ENCODE results near the gene CDRT4. TPM values are rescaled to one million over a fixed set of nuclear protein-coding genes. Genes with fewer than 3 reads are reported as not detected.
"Not testable (repeated sequence)": the region's sequence is repeated elsewhere in the genome, so short reads cannot be mapped to it uniquely, and the experiment has no call there.

The CDRT4 gene
- total and polyA plus RNA-seq, 7 experiments from 2014 or later: 0.45 to 11.6 (median 3.9) TPM

DNA sequence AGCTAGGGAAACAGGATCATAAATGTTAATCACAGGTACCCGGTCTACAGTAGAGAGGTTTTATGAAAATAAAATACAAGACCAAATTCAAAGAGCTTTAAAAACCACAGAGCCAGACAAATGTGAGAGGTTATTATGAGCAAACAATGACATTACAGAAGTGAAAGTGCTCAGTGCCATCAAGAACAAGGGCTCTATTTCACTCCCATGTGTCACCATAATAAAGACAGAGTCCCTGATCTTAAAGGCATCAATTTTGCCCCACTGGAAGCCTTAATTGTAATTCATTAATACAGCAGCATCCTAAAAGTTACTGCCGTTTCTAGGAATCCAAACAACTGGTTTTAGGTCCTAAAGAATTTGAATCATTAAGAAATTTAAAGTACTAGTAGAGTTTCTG, 43.7 kb upstream of the CDRT4 start:
- H3K27me3 ChIP-seq (ENCODE audit: control insufficient read depth in 2 of 2, insufficient read depth in 2 of 2, low read length in 2 of 2): no peaks in the 10 kb centered on the region
- peaks cover 0 to 3% (median 0%) of the 10 kb centered on the region in 3 experiments for H3K36me3 ChIP-seq (ENCODE audit: control insufficient read depth in 2 of 3, insufficient read depth in 3 of 3, low read length in 3 of 3)
- no peaks in the 10 kb centered on the region for H3K9me3 Mint-ChIP-seq
- H3K27me3 Mint-ChIP-seq: no peaks in the 10 kb centered on the region
- POLR2A ChIA-PET: no interaction called here
- H3K27ac Mint-ChIP-seq: no peak overlapping the region
- no peak for ATAC-seq
- H3K4me3 Mint-ChIP-seq: no peak overlapping the region
- intact Hi-C loops (cut with micrococcal nuclease): no loop called here
- no peak for DNase-seq
- no peak overlapping the region for H3K4me3 ChIP-seq (ENCODE audit: low read length)
- CTCF ChIA-PET: no interaction called here
- H3K4me1 ChIP-seq (ENCODE audit: control insufficient read depth in 2 of 2, insufficient read depth in 2 of 2, low read length in 2 of 2): no peaks in the 10 kb centered on the region
- peaks cover 16 to 73% (median 44%) of the 10 kb centered on the region in 5 donors for H3K36me3 Mint-ChIP-seq
- H3K9me3 ChIP-seq (ENCODE audit: control insufficient read depth in 2 of 3, low read length in 3 of 3): no peaks in the 10 kb centered on the region
- H3K27ac ChIP-seq (ENCODE audit: low read depth, low read length): no peak overlapping the region
- H3K4me1 Mint-ChIP-seq: peaks cover 0 to 4% (median 0%) of the 10 kb centered on the region in 7 donors

GRCh38 chr17:15510361-15510760, 42.9 kb upstream of the CDRT4 start:
- Mint-ChIP-seq H3K4me1 (peaks cover 0 to 4% (median 0%) of the 10 kb centered on the region in 7 donors), H3K4me3 (no peak overlapping the region), H3K27ac (no peak overlapping the region), H3K27me3 (no peaks in the 10 kb centered on the region), H3K36me3 (peaks cover 9 to 66% (median 36%) of the 10 kb centered on the region in 5 donors), H3K9me3 (no peaks in the 10 kb centered on the region)
- H3K36me3 ChIP-seq (ENCODE audit: control insufficient read depth in 2 of 3, insufficient read depth in 3 of 3, low read length in 3 of 3): no peaks in the 10 kb centered on the region
- H3K4me1 ChIP-seq (ENCODE audit: control insufficient read depth in 2 of 2, insufficient read depth in 2 of 2, low read length in 2 of 2): no peaks in the 10 kb centered on the region
- intact Hi-C loops (cut with micrococcal nuclease): no loop called here
- no peak overlapping the region for H3K27ac ChIP-seq (ENCODE audit: low read depth, low read length)
- DNase-seq (no peak), ATAC-seq (no peak)
- no peak overlapping the region for H3K4me3 ChIP-seq (ENCODE audit: low read length)
- POLR2A ChIA-PET: no interaction called here
- H3K27me3 ChIP-seq (ENCODE audit: control insufficient read depth in 2 of 2, insufficient read depth in 2 of 2, low read length in 2 of 2): no peaks in the 10 kb centered on the region
- CTCF ChIA-PET: no interaction called here
- no peaks in the 10 kb centered on the region for H3K9me3 ChIP-seq (ENCODE audit: control insufficient read depth in 2 of 3, low read length in 3 of 3)

DNA sequence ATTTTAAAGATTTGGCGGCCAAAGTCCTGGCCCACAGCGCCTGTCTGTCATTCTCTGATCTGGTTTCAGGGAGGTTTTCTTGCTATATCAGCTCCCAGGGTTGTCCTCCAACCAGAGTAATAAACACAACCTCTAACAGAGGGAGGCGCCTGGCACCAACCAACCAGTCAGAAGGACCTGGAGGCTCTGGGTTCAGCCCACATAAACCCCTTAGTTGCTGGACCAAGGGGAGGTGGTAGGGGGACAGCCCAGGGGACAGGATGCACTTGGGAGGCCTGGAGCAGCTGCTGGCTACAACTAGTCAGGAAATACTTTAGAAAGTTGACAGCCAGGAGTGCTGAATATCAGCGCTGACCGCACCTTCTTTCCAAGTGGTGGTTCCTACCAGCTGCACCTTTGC, 41.7 kb upstream of the CDRT4 start:
- H3K4me1 Mint-ChIP-seq: peaks cover 0 to 4% (median 0%) of the 10 kb centered on the region in 7 donors
- Histone ChIP-seq H3K4me3 (ENCODE audit: low read length) (no peak overlapping the region), H3K27me3 (ENCODE audit: control insufficient read depth in 2 of 2, insufficient read depth in 2 of 2, low read length in 2 of 2) (no peaks in the 10 kb centered on the region), H3K36me3 (ENCODE audit: control insufficient read depth in 2 of 3, insufficient read depth in 3 of 3, low read length in 3 of 3) (no peaks in the 10 kb centered on the region), H3K9me3 (ENCODE audit: control insufficient read depth in 2 of 3, low read length in 3 of 3) (no peaks in the 10 kb centered on the region), H3K4me1 (ENCODE audit: control insufficient read depth in 2 of 2, insufficient read depth in 2 of 2, low read length in 2 of 2) (no peaks in the 10 kb centered on the region), H3K27ac (ENCODE audit: low read depth, low read length) (no peak overlapping the region)
- no peak overlapping the region for H3K4me3 Mint-ChIP-seq
- CTCF ChIA-PET: no interaction called here
- no peak for DNase-seq
- H3K9me3 Mint-ChIP-seq: no peaks in the 10 kb centered on the region
- intact Hi-C loops (cut with micrococcal nuclease): no loop called here
- H3K27me3 Mint-ChIP-seq: no peaks in the 10 kb centered on the region
- POLR2A ChIA-PET: no interaction called here
- ATAC-seq: no peak
- no peak overlapping the region for H3K27ac Mint-ChIP-seq
- peaks cover 6 to 57% (median 28%) of the 10 kb centered on the region in 5 donors for H3K36me3 Mint-ChIP-seq

GRCh38 chr17:15508466-15508865, 41.0 kb upstream of the CDRT4 start:
- ATAC-seq (no peak), DNase-seq (no peak)
- intact Hi-C loops (cut with micrococcal nuclease): no loop called here
- no peak overlapping the region for H3K4me3 Mint-ChIP-seq
- ChIA-PET CTCF (no interaction called here), POLR2A (no interaction called here)
- Histone ChIP-seq H3K4me1 (ENCODE audit: control insufficient read depth in 2 of 2, insufficient read depth in 2 of 2, low read length in 2 of 2) (no peaks in the 10 kb centered on the region), H3K4me3 (ENCODE audit: low read length) (no peak overlapping the region), H3K9me3 (ENCODE audit: control insufficient read depth in 2 of 3, low read length in 3 of 3) (no peaks in the 10 kb centered on the region), H3K36me3 (ENCODE audit: control insufficient read depth in 2 of 3, insufficient read depth in 3 of 3, low read length in 3 of 3) (no peaks in the 10 kb centered on the region), H3K27me3 (ENCODE audit: control insufficient read depth in 2 of 2, insufficient read depth in 2 of 2, low read length in 2 of 2) (no peaks in the 10 kb centered on the region), H3K27ac (ENCODE audit: low read depth, low read length) (no peak overlapping the region)
- H3K9me3 Mint-ChIP-seq: no peaks in the 10 kb centered on the region
- H3K27ac Mint-ChIP-seq: no peak overlapping the region
- peaks cover 6 to 55% (median 28%) of the 10 kb centered on the region in 5 donors for H3K36me3 Mint-ChIP-seq
- no peaks in the 10 kb centered on the region for H3K27me3 Mint-ChIP-seq
- H3K4me1 Mint-ChIP-seq: peaks cover 0 to 4% (median 3%) of the 10 kb centered on the region in 7 donors

DNA sequence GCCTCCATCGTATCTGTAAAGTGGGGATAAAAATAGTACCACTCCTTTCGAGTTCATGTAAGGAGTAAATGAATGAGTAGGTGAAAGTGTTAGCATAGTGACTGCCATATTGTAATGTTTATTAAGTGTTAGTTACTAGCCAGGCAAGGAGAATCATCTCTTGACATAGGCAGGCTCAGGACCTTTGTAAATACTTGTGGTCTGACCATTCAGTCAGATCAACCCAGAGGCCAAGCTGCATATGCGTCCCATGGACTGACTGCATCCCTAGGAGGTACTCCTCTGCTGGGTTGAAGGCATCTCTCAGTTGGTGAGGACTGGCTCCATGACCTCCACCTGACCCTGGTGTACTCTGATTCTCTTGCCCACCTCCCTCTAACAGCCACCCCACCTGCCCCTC, 40.5 kb upstream of the CDRT4 start:
- POLR2A ChIA-PET: no interaction called here
- H3K27me3 Mint-ChIP-seq: no peaks in the 10 kb centered on the region
- H3K4me3 Mint-ChIP-seq: no peak overlapping the region
- H3K27ac Mint-ChIP-seq: peak overlapping the region in 1 of 9 donors; percentile 9
- no peak for DNase-seq
- Histone ChIP-seq H3K27ac (ENCODE audit: low read depth, low read length) (no peak overlapping the region), H3K36me3 (ENCODE audit: control insufficient read depth in 2 of 3, insufficient read depth in 3 of 3, low read length in 3 of 3) (no peaks in the 10 kb centered on the region), H3K27me3 (ENCODE audit: control insufficient read depth in 2 of 2, insufficient read depth in 2 of 2, low read length in 2 of 2) (no peaks in the 10 kb centered on the region), H3K4me3 (ENCODE audit: low read length) (no peak overlapping the region), H3K9me3 (ENCODE audit: control insufficient read depth in 2 of 3, low read length in 3 of 3) (no peaks in the 10 kb centered on the region), H3K4me1 (ENCODE audit: control insufficient read depth in 2 of 2, insufficient read depth in 2 of 2, low read length in 2 of 2) (no peaks in the 10 kb centered on the region)
- intact Hi-C loops (cut with micrococcal nuclease): no loop called here
- H3K36me3 Mint-ChIP-seq: peaks cover 6 to 51% (median 28%) of the 10 kb centered on the region in 5 donors
- H3K9me3 Mint-ChIP-seq: no peaks in the 10 kb centered on the region
- CTCF ChIA-PET: no interaction called here
- ATAC-seq: no peak
- H3K4me1 Mint-ChIP-seq: peaks cover 2 to 8% (median 5%) of the 10 kb centered on the region in 7 donors

- no peak overlapping the region for H3K27ac Mint-ChIP-seq
- Histone ChIP-seq H3K36me3 (ENCODE audit: control insufficient read depth in 2 of 3, insufficient read depth in 3 of 3, low read length in 3 of 3) (no peaks in the 10 kb centered on the region), H3K27ac (ENCODE audit: low read depth, low read length) (no peak overlapping the region), H3K27me3 (ENCODE audit: control insufficient read depth in 2 of 2, insufficient read depth in 2 of 2, low read length in 2 of 2) (no peaks in the 10 kb centered on the region), H3K4me3 (ENCODE audit: low read length) (no peak overlapping the region), H3K9me3 (ENCODE audit: control insufficient read depth in 2 of 3, low read length in 3 of 3) (no peaks in the 10 kb centered on the region), H3K4me1 (ENCODE audit: control insufficient read depth in 2 of 2, insufficient read depth in 2 of 2, low read length in 2 of 2) (no peaks in the 10 kb centered on the region)
- ChIA-PET POLR2A (no interaction called here), CTCF (no interaction called here)
- no peak for ATAC-seq
- H3K27me3 Mint-ChIP-seq: no peaks in the 10 kb centered on the region
- H3K4me3 Mint-ChIP-seq: no peak overlapping the region
- DNase-seq: no peak
- no peaks in the 10 kb centered on the region for H3K9me3 Mint-ChIP-seq
- H3K4me1 Mint-ChIP-seq: peaks cover 7 to 14% (median 9%) of the 10 kb centered on the region in 7 donors
- peaks cover 7 to 46% (median 25%) of the 10 kb centered on the region in 5 donors for H3K36me3 Mint-ChIP-seq
- intact Hi-C loops (cut with micrococcal nuclease): no loop called here
Observed at GRCh38 chr17:15507001-15507400, 39.6 kb upstream of the CDRT4 start.

DNA sequence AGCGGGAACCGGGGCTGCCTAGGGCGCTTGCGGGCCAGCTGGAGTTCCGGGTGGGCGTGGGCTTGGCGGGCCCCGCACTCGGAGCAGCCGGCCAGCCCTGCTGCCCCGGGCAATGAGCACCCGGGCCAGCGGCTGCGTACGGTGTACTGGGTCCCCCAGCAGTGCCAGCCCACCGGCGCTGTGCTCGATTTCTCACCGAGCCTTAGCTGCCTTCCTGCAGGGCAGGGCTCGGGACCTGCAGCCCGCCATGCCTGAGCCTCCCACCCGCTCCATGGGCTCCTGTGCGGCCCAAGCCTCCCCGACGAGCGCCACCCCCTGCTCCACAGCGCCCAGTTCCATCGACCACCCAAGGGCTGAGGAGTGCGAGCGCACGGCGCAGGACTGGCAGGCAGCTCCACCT, 38.3 kb upstream of the CDRT4 start:
- H3K4me3 Mint-ChIP-seq; intact Hi-C loops (cut with micrococcal nuclease); ATAC-seq; H3K9me3 Mint-ChIP-seq; H3K27ac Mint-ChIP-seq; POLR2A ChIA-PET; CTCF ChIA-PET; H3K27me3 ChIP-seq (ENCODE audit: control insufficient read depth in 2 of 2, insufficient read depth in 2 of 2, low read length in 2 of 2); H3K36me3 ChIP-seq (ENCODE audit: control insufficient read depth in 2 of 3, insufficient read depth in 3 of 3, low read length in 3 of 3); H3K27me3 Mint-ChIP-seq; H3K27ac ChIP-seq (ENCODE audit: low read depth, low read length); H3K9me3 ChIP-seq (ENCODE audit: control insufficient read depth in 2 of 3, low read length in 3 of 3); H3K4me1 ChIP-seq (ENCODE audit: control insufficient read depth in 2 of 2, insufficient read depth in 2 of 2, low read length in 2 of 2); H3K4me3 ChIP-seq (ENCODE audit: low read length); DNase-seq: not testable (repeated sequence)
- Mint-ChIP-seq H3K36me3 (peaks cover 7 to 46% (median 25%) of the 10 kb centered on the region in 5 donors), H3K4me1 (peaks cover 7 to 14% (median 9%) of the 10 kb centered on the region in 7 donors)

Data from naive thymus-derived CD4-positive, alpha-beta T cell (primary cell).